Embryonic facial prominence (tissue), 1 donor: ENCODE results near the gene CHRFAM7A.
"Not testable (repeated sequence)": the region's sequence is repeated elsewhere in the genome, so short reads cannot be mapped to it uniquely, and the experiment has no call there.

Source experiments
- DNase-seq: peaks from one replicate; pipeline ENCODE4 v3.0.0-alpha.2; 2016; ENCODE audit errors: extremely low spot score

The CHRFAM7A gene

GRCh38 chr15:30321063-30321462 is 72.3 kb downstream of the CHRFAM7A start:
- DNase-seq, result not testable (repeated sequence)

GRCh38 chr15:30315704-30316103 is 77.6 kb downstream of the CHRFAM7A start:
- not testable (repeated sequence) for DNase-seq

GRCh38 chr15:30310575-30310974 is 82.8 kb downstream of the CHRFAM7A start:
- DNase-seq, result not testable (repeated sequence)
